Activated CD4-positive, alpha-beta T cell treated with anti-CD3 and anti-CD28 coated beads, Interleukin-2, amount 50 U/mL, for 24 hours (primary cell): Measurements from ENCODE around the gene LPCAT1.
A peak's percentile ranks its signal among the peaks of the same experiment; 100 is the strongest.
"Not testable (repeated sequence)": the region's sequence is repeated elsewhere in the genome, so short reads cannot be mapped to it uniquely, and the experiment has no call there.

ENCODE experiments used
- DNase-seq, 2 donors: peaks; one replicate each; pipeline ENCODE4 v3.0.0-alpha.2; 2020; ENCODE audit warnings: low read depth in 1 of 2, low spot score in 1 of 2

LPCAT1 gene

GRCh38 chr5:1480806-1481205, 43.0 kb downstream of the LPCAT1 start:
- DNase-seq, result no peak

GRCh38 chr5:1480217-1480616, 43.5 kb downstream of the LPCAT1 start:
- DNase-seq, result no peak

GRCh38 chr5:1479581-1480188, 44.1 kb downstream of the LPCAT1 start:
- peak in 1 of 2 donors; percentile 13 for DNase-seq

GRCh38 chr5:1479066-1479465, 44.7 kb downstream of the LPCAT1 start:
- DNase-seq, result no peak

GRCh38 chr5:1478271-1479035, 45.3 kb downstream of the LPCAT1 start:
- DNase-seq, result no peak

- DNase-seq, result no peak
Measured at GRCh38 chr5:1477341-1477740, 46.4 kb downstream of the LPCAT1 start.

- DNase-seq, result no peak
Measured at GRCh38 chr5:1476967-1477310, 46.8 kb downstream of the LPCAT1 start.

- DNase-seq, result no peak
Measured at GRCh38 chr5:1476181-1476966, 47.4 kb downstream of the LPCAT1 start.

GRCh38 chr5:1475544-1475900, 48.2 kb downstream of the LPCAT1 start:
- DNase-seq, result not testable (repeated sequence)

- no peak for DNase-seq
Measured at GRCh38 chr5:1474866-1475543, 48.8 kb downstream of the LPCAT1 start.

- no peak for DNase-seq
Measured at GRCh38 chr5:1474183-1474839, 49.4 kb downstream of the LPCAT1 start.

GRCh38 chr5:1473746-1474145, 50.0 kb downstream of the LPCAT1 start:
- no peak for DNase-seq

- DNase-seq, result no peak
Measured at GRCh38 chr5:1472964-1473628, 50.7 kb downstream of the LPCAT1 start.

- DNase-seq, result no peak
Measured at GRCh38 chr5:1471997-1472963, 51.5 kb downstream of the LPCAT1 start.

- no peak for DNase-seq
Measured at GRCh38 chr5:1471240-1471853, 52.4 kb downstream of the LPCAT1 start.

GRCh38 chr5:1470762-1471211, 53.0 kb downstream of the LPCAT1 start:
- DNase-seq, result no peak

GRCh38 chr5:1468629-1469527, 54.9 kb downstream of the LPCAT1 start:
- DNase-seq, result no peak

GRCh38 chr5:1468247-1468612, 55.5 kb downstream of the LPCAT1 start:
- DNase-seq, result no peak
